Measurements from ENCODE around the gene CD93. TPM values are rescaled to one million over a fixed set of nuclear protein-coding genes. Genes with fewer than 3 reads are reported as not detected.
A peak's percentile ranks its signal among the peaks of the same experiment; 100 is the strongest.

The CD93 gene
- total RNA-seq, 6 donors from 2014 or later = 25.1 to 160 (median 68.8) TPM

DNA sequence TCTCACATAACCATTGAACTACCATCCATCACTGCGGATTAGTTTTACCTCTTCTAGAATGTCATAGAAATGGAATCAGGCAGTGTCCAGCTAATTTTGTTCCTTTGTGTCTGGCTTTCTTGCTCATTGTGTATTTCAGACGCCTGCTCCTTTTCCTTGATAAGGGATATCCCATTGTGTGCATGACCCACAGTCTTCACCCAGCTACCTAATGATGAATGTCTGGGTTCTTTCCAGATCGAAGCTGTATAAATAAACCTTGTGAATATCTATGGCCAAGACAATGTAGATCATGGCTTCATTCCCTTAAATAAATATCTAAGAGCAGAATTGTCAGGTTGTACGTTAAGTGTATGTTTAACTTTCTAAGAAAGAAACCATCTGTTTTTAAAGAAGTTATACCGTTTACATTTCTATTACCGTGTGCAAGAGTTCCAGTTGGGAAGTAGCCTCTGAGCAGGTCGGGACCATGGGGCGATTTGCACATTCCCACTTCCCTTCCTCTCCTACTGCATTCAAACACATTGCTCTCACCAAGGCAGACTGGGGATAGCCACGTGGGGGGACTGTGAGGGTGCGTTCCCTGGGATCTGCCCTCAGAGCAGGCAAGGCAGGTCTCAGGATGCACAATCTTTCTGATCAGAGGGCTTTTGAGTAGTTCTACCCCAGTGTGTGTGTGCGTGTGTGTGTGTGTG, 13.1 kb downstream of the CD93 start:
- 54 to 59% methylated on average over 10 to 11 of the region's 11 CpGs for WGBS, 2 donors
- peaks cover 0 to 4% (median 0%) of the 10 kb centered on the region in 4 donors for H3K4me1 ChIP-seq
- H3K27ac ChIP-seq = no peak overlapping the region
- no peaks in the 10 kb centered on the region for H3K36me3 ChIP-seq
- DNase-seq (no peak), ATAC-seq (ENCODE audit: low FRiP score in 2 of 2) (no peak)
- H3K27me3 ChIP-seq = no peaks in the 10 kb centered on the region
- TF ChIP-seq POLR2AphosphoS5 (IDR thresholded peaks at IDR 0.05) = peak in 1 of 2 donors; percentile 15
- no peak for TF ChIP-seq CTCF (IDR thresholded peaks at IDR 0.05)
- no peak overlapping the region for H3K4me3 ChIP-seq
- H3K9me3 ChIP-seq = no peaks in the 10 kb centered on the region

DNA sequence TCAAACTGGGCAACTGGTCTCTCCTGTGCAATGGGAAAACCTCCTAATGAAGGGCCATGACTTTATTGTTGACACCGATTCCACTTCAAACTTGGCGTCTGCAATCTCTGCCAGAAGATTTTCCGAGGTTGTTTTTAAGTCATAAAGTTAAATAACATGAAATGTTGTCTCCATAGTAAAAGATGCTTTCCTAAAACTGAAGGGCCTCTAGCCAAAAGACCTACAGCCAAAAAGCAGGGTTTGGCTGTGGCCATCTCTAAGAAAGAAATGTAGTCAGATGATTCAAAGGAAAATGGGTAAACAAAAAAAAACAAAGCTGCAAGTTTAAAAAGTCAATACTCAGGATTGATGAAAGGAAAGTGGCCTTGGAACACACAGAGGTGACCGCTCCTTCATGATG, 14.1 kb downstream of the CD93 start:
- TF ChIP-seq POLR2A (IDR thresholded peaks at IDR 0.05) (no peak), CTCF (IDR thresholded peaks at IDR 0.05) (no peak), EP300 (IDR thresholded peaks at IDR 0.05) (no peak), POLR2AphosphoS5 (IDR thresholded peaks at IDR 0.05) (no peak)
- 83 to 85% methylated on average over 4 of the region's 4 CpGs for WGBS, 2 donors
- Histone ChIP-seq H3K36me3 (no peaks in the 10 kb centered on the region), H3K9me3 (no peaks in the 10 kb centered on the region), H3K27me3 (no peaks in the 10 kb centered on the region), H3K4me3 (no peak overlapping the region), H3K27ac (no peak overlapping the region), H3K4me1 (peaks cover 0 to 3% (median 0%) of the 10 kb centered on the region in 4 donors)
- no peak for ATAC-seq (ENCODE audit: low FRiP score in 2 of 2)
- no peak for DNase-seq

GRCh38 chr20:23071398-23071797, 14.7 kb downstream of the CD93 start:
- TF ChIP-seq CTCF (IDR thresholded peaks at IDR 0.05) (no peak), EP300 (IDR thresholded peaks at IDR 0.05) (no peak), POLR2A (IDR thresholded peaks at IDR 0.05) (no peak)
- H3K27ac ChIP-seq = no peak overlapping the region
- no peaks in the 10 kb centered on the region for H3K9me3 ChIP-seq
- no peak for DNase-seq
- no peak overlapping the region for H3K4me3 ChIP-seq
- ATAC-seq (ENCODE audit: low FRiP score in 2 of 2) = no peak
- 82 to 97% methylated on average over 3 of the region's 3 CpGs for WGBS, 2 donors
- H3K36me3 ChIP-seq = no peaks in the 10 kb centered on the region
- peaks cover 0 to 3% (median 0%) of the 10 kb centered on the region in 4 donors for H3K4me1 ChIP-seq
- H3K27me3 ChIP-seq = no peaks in the 10 kb centered on the region

- no peak overlapping the region for H3K27ac ChIP-seq
- no peaks in the 10 kb centered on the region for H3K9me3 ChIP-seq
- H3K4me1 ChIP-seq = peaks cover 0 to 3% (median 0%) of the 10 kb centered on the region in 4 donors
- ATAC-seq (ENCODE audit: low FRiP score in 2 of 2) (no peak), DNase-seq (no peak)
- no peak overlapping the region for H3K4me3 ChIP-seq
- TF ChIP-seq POLR2A (IDR thresholded peaks at IDR 0.05) = no peak
- TF ChIP-seq EP300 (IDR thresholded peaks at IDR 0.05) = no peak
- no peak for TF ChIP-seq CTCF (IDR thresholded peaks at IDR 0.05)
- TF ChIP-seq POLR2AphosphoS5 (IDR thresholded peaks at IDR 0.05) = no peak
- H3K36me3 ChIP-seq = no peaks in the 10 kb centered on the region
- no peaks in the 10 kb centered on the region for H3K27me3 ChIP-seq
- WGBS, 2 donors = 68 to 83% methylated on average over 2 of the region's 2 CpGs
Measured at GRCh38 chr20:23069108-23069507, 17.0 kb downstream of the CD93 start.

DNA sequence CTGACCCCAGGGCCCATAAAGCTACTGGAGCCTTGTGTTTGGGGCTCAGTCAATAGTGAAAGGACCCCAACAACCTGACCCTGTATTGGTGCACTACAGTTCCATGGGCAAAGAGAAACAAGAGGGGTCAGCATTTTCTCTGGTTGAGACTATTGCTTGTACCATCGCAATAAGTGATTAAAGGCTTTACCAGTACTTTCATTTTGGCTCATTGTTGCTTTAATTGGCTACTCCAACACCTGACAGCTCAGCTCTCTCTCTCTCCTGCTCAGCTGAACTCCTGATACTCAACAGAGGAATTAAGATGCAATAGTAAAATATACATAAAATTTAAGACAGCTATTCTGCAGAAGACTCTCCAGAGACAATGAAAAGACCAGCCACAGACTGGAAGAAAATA, 17.8 kb downstream of the CD93 start:
- WGBS, 2 donors = 95 to 100% methylated on average over 1 of the region's 1 CpG
- H3K27me3 ChIP-seq = no peaks in the 10 kb centered on the region

More for the DNA sequence above, 17.8 kb downstream of the CD93 start:
- ATAC-seq (ENCODE audit: low FRiP score in 2 of 2) (no peak), DNase-seq (no peak)
- Histone ChIP-seq H3K4me1 (peaks cover 0 to 1% (median under 1%) of the 10 kb centered on the region in 4 donors), H3K9me3 (no peaks in the 10 kb centered on the region), H3K36me3 (no peaks in the 10 kb centered on the region), H3K4me3 (no peak overlapping the region), H3K27ac (no peak overlapping the region)
- TF ChIP-seq CTCF (IDR thresholded peaks at IDR 0.05) (no peak), POLR2A (IDR thresholded peaks at IDR 0.05) (no peak), POLR2AphosphoS5 (IDR thresholded peaks at IDR 0.05) (no peak), EP300 (IDR thresholded peaks at IDR 0.05) (no peak)

Data from upper lobe of left lung (tissue), 6 donors.